ENCODE measurements around the gene CCHCR1. TPM values are rescaled to one million over a fixed set of nuclear protein-coding genes. Genes with fewer than 3 reads are reported as not detected.

CCHCR1 gene
- total and polyA plus RNA-seq, 9 of the 15 experiments (the other 6 are each of a cell fraction or from before 2014, with no cell fraction given) = 1.2 to 47.3 (median 32.0) TPM

DNA sequence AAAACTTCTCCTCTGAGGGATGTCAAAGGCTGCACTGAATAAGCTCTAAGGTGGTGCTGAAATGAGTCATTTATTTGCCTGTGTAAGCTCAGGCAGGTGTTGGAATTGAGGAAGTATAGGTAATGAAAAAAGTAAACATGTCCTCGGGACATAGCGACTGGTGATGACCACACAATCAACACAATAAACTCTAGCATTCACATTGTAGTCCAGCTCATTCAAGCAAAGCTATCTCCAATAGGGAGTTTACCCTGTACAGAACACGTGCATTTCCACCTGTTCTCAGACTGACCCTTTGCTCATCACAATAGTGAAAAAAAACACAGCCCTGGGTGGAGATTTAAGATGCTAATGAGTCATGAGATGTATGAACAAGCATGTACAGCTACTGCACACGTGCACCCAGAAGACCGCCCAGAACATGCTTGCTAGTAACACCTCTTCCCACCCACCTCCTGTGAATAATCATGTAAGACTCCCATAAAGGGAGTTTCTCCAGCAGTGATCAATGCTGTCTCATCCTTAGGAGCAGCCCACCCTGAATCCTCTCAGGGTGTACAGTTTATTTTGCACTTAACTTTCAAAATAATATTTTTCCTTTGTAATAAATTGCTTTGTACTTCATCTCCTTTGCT, 45.9 kb upstream of the CCHCR1 start (continued):
- TF ChIP-seq, protein P1, sequence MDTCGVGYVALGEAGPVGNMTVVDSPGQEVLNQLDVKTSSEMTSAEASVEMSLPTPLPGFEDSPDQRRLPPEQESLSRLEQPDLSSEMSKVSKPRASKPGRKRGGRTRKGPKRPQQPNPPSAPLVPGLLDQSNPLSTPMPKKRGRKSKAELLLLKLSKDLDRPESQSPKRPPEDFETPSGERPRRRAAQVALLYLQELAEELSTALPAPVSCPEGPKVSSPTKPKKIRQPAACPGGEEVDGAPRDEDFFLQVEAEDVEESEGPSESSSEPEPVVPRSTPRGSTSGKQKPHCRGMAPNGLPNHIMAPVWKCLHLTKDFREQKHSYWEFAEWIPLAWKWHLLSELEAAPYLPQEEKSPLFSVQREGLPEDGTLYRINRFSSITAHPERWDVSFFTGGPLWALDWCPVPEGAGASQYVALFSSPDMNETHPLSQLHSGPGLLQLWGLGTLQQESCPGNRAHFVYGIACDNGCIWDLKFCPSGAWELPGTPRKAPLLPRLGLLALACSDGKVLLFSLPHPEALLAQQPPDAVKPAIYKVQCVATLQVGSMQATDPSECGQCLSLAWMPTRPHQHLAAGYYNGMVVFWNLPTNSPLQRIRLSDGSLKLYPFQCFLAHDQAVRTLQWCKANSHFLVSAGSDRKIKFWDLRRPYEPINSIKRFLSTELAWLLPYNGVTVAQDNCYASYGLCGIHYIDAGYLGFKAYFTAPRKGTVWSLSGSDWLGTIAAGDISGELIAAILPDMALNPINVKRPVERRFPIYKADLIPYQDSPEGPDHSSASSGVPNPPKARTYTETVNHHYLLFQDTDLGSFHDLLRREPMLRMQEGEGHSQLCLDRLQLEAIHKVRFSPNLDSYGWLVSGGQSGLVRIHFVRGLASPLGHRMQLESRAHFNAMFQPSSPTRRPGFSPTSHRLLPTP (IDR thresholded peaks at IDR 0.05; ENCODE audit: borderline replicate concordance, extremely low read depth, insufficient read length) = no peak
- TF ChIP-seq ATF7 (IDR thresholded peaks at IDR 0.05) (no peak), CBX1 (IDR thresholded peaks at IDR 0.05; ENCODE audit: low read depth) (no peak), TEAD4 (IDR thresholded peaks at IDR 0.05; ENCODE audit: low read length) (0 out of 2 replicates have a peak, but pooled peaks have one; percentile 21), TEAD4 (CRISPR knock-in tag; IDR thresholded peaks at IDR 0.05; ENCODE audit: borderline replicate concordance) (no peak), NCOR1 (IDR thresholded peaks at IDR 0.05) (no peak), FOXJ2 (tag; IDR thresholded peaks at IDR 0.05) (no peak), TAF7 (tag; IDR thresholded peaks at IDR 0.05) (no peak), WHSC1 (IDR thresholded peaks at IDR 0.05; ENCODE audit: low read length) (no peak), CTBP1 (IDR thresholded peaks at IDR 0.05; ENCODE audit: borderline replicate concordance) (peak; percentile 54; the same call in 1 of the 2 replicates)
- TF ChIP-seq, protein P2, sequence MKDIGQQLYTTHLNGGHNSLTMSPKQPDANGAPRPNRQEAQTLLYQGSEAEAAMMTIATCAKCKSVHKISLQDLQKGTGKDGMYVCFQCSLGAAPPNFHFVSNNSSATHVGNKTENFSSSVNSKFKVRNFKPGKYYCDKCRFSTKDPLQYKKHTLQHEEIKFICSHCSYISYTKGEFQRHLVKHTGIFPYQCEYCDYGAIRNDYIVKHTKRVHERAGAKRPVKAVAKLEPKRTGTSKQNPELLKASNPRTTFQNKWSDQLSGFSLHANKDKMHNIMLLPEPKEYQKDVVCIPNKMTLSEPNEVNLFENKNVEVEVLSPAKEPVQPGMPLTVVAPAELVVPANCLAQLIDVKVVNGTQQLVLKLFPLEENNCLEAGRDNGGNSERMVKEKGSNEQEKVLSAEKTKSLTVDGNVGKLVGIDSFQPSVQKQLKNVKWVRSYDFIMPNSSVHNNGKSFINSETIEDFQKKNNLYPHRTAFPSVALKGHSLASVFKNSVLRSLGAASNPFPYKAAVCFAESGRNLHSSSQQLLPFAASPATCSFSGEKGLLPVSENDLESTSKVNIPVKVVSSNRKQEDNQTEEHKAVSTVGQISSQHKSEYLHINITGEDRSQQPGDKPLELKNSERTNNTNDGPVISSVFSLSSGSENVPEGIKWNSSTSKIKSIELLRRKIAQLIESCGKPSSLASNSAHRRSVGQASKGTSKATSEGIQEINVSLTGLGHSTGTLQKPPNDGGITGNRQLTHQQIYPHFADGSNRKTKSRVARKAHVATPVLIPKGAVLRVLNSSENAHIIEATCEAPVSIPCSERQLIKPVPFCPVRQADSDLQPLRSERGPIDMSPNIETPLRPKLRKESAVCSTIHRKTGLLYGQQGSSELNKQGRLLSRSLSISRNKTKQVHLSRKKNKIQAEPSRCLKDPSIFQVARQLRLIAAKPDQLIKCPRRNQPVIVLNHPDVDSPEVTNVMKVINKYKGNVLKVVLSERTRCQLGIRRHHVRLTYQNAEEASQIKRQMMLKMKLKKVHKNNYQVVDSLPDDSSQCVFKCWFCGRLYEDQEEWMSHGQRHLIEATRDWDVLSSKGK (CRISPR knock-in tag; IDR thresholded peaks at IDR 0.05) = no peak
- TF ChIP-seq, protein P3, sequence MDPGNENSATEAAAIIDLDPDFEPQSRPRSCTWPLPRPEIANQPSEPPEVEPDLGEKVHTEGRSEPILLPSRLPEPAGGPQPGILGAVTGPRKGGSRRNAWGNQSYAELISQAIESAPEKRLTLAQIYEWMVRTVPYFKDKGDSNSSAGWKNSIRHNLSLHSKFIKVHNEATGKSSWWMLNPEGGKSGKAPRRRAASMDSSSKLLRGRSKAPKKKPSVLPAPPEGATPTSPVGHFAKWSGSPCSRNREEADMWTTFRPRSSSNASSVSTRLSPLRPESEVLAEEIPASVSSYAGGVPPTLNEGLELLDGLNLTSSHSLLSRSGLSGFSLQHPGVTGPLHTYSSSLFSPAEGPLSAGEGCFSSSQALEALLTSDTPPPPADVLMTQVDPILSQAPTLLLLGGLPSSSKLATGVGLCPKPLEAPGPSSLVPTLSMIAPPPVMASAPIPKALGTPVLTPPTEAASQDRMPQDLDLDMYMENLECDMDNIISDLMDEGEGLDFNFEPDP (CRISPR knock-in tag; IDR thresholded peaks at IDR 0.05) = no peak
- TF ChIP-seq, protein P4, sequence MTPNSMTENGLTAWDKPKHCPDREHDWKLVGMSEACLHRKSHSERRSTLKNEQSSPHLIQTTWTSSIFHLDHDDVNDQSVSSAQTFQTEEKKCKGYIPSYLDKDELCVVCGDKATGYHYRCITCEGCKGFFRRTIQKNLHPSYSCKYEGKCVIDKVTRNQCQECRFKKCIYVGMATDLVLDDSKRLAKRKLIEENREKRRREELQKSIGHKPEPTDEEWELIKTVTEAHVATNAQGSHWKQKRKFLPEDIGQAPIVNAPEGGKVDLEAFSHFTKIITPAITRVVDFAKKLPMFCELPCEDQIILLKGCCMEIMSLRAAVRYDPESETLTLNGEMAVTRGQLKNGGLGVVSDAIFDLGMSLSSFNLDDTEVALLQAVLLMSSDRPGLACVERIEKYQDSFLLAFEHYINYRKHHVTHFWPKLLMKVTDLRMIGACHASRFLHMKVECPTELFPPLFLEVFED (CRISPR knock-in tag; conservative IDR thresholded peaks at IDR 0.05) = no peak
- TF ChIP-seq, protein P5, sequence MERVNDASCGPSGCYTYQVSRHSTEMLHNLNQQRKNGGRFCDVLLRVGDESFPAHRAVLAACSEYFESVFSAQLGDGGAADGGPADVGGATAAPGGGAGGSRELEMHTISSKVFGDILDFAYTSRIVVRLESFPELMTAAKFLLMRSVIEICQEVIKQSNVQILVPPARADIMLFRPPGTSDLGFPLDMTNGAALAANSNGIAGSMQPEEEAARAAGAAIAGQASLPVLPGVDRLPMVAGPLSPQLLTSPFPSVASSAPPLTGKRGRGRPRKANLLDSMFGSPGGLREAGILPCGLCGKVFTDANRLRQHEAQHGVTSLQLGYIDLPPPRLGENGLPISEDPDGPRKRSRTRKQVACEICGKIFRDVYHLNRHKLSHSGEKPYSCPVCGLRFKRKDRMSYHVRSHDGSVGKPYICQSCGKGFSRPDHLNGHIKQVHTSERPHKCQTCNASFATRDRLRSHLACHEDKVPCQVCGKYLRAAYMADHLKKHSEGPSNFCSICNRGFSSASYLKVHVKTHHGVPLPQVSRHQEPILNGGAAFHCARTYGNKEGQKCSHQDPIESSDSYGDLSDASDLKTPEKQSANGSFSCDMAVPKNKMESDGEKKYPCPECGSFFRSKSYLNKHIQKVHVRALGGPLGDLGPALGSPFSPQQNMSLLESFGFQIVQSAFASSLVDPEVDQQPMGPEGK (CRISPR knock-in tag; IDR thresholded peaks at IDR 0.05; ENCODE audit: borderline replicate concordance) = no peak
- TF ChIP-seq, protein P6, sequence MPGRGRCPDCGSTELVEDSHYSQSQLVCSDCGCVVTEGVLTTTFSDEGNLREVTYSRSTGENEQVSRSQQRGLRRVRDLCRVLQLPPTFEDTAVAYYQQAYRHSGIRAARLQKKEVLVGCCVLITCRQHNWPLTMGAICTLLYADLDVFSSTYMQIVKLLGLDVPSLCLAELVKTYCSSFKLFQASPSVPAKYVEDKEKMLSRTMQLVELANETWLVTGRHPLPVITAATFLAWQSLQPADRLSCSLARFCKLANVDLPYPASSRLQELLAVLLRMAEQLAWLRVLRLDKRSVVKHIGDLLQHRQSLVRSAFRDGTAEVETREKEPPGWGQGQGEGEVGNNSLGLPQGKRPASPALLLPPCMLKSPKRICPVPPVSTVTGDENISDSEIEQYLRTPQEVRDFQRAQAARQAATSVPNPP (IDR thresholded peaks at IDR 0.05; ENCODE audit: borderline replicate concordance, insufficient read depth, insufficient read length) = no peak
